Head of caudate nucleus (tissue), 42 donors: Measurements from ENCODE around the gene RAB11FIP4.

Experiments used
- DNase-seq, 42 donors: peaks; one replicate each; pipeline versions ENCODE4 v3.0.0 to v3.0.0-alpha.2; 2020 to 2021; ENCODE audit warnings: mixed read lengths in 7 of 42
- intact Hi-C: fragments of 100-400 bp; cut with DNase I; formaldehyde crosslinking; loops from one replicate; pipeline ENCODE4 v1.15.0; 2022

The RAB11FIP4 gene

GRCh38 chr17:31398381-31399311 lies 7.2 kb downstream of the RAB11FIP4 start:
- DNase-seq, result peak in 11 of 42 donors; percentile 2 to 38 (median 10)
- intact Hi-C loops, result no loop called here

- DNase-seq, result peak in 4 of 42 donors; percentile 2 to 26 (median 10)
- intact Hi-C loops, result no loop called here
These were observed 9.0 kb downstream of the RAB11FIP4 start for GRCh38 chr17:31400481-31400950.

DNA sequence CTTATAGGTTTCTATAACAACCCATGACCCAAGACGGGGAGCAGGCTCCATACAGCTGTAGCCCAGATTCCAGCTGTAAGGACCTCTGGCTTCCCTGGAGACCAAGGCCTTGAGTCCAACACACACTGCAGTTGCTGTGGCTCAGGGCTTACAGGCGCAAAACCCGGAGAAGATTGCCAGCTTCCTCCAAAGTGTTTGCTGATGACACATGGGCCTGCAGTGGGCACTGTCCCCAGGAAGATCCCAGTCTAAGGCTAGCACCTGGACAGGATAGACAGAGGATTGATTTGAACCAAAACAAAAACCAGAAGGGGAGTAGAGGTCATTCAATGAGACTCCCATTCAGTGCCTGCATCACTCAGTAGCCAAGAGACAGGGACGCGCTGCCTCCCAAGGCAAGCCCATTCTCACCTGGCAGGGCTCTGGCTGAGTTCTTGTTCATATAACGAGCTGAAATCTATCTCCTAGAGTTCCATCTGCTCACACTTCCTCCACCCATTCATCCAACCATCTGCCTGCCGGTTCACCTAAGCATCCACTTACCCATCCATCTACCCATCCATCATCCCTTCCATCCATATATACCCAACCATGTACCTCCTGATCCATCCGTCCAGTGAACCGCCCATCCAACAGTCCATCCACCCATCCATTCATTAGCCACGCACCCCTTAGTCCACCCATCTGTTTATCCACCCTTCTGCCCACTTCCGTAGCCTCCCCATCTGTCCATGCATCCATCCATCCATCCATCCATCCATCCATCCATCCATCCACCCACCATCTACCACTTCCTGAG lies 10.2 kb downstream of the RAB11FIP4 start:
- DNase-seq, result peak in 6 of 42 donors; percentile 0 to 25 (median 10)
- intact Hi-C loops, result no loop called here

DNA sequence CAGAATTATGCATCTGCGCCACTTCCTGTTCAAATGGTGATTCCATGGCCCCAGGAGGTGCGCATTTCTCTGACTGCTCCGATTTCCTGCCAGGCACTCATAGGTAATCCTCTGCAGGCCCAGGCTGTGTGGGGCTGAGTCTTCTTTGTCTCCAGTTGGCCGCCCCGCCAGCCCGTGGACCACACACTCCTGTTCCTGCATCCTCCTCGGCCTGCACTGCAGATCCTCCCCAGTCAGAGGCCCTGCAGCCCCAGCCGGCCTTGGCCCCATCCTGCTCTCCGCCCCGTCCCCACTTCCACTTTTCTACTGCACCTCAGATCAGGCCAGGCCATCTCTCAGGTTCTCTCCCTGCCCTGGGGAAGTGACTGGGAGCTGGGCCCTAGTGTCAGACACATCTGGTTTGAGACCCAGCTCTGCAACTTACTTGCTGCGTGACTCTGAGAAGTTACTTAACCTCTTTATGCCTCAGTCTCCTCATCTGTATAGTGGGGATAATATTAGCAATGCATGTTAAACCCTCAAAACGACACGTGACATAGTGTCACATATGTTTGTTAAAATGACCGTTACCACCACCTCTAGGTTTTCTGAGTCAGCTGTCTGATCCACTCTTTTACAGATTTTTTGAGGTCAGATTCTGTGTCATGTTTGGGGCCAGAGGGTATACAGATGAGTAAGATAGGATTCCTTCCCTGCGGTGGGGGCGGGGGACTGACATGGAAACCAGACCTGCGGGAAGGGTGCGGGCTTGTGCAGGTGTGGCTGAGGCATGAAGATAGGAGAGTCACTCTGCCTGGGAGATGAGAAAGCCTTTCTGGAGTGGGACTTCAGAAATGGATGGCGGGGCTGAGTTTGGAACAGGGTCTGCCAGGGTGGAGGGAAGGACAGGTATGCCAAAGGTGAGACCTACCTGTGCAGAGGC lies 12.8 kb downstream of the RAB11FIP4 start:
- intact Hi-C loops, result no loop called here

GRCh38 chr17:31405890-31406371 lies 14.5 kb downstream of the RAB11FIP4 start:
- intact Hi-C loops, result no loop called here
- DNase-seq, result peak in 6 of 42 donors; percentile 3 to 44 (median 19)

More for the DNA sequence above, 12.8 kb downstream of the RAB11FIP4 start:
- DNase-seq, result peak in 3 of 42 donors; percentile 2 to 21 (median 9)

DNA sequence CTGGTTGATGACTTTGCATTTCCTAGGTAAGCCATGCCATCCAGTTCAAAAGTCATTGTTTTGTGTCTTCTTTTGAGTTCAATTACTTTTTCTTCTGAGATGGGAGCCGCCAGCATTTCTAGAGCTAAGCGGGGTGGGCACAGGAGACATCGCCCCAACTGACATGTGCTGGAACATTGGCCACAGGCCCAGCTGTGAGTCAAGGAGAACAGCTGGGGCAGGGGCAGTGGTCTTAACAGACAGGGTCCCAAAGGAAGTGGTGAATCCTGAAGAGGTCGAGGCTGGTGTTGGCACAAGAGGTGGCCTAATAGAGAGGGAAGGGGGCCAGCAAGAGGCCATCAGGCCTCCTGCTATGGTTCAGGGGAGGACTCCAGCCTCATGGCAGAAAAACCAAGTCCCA lies 17.1 kb downstream of the RAB11FIP4 start:
- intact Hi-C loops, result no loop called here

GRCh38 chr17:31411707-31412285 lies 20.3 kb downstream of the RAB11FIP4 start:
- no peak for DNase-seq
- intact Hi-C loops, result no loop called here

More for the DNA sequence above, 17.1 kb downstream of the RAB11FIP4 start:
- DNase-seq, result peak in 2 of 42 donors; percentile 14 to 26

- no peak for DNase-seq
- intact Hi-C loops, result no loop called here
These were observed 21.0 kb downstream of the RAB11FIP4 start for GRCh38 chr17:31412511-31412910.

- no peak for DNase-seq
- intact Hi-C loops, result no loop called here
These were observed 21.8 kb downstream of the RAB11FIP4 start for GRCh38 chr17:31413081-31413799.

GRCh38 chr17:31413874-31414549 lies 22.5 kb downstream of the RAB11FIP4 start:
- intact Hi-C loops, result no loop called here

DNA sequence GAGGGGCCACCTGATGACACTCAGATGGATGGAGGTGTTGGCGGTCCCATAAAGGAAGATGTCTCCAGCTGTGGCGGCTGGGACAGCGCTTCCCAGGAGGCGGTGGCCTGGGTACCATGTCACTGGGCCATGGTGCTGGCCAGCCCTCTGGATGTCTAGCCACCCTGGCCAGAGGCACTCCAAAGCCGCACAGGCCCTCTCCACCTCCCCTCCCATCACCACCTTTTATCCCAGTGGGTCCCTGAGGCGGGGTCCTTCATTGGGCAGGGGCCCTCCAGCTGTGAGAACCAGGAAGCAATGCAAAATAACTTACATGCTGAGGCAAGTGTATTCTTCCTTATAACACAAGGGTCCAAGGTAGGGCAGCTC lies 23.1 kb downstream of the RAB11FIP4 start:
- intact Hi-C loops, result no loop called here
- no peak for DNase-seq

More at GRCh38 chr17:31413874-31414549, 22.5 kb downstream of the RAB11FIP4 start:
- peak; percentile 63 to 94 (median 86) for DNase-seq

GRCh38 chr17:31415004-31415454 lies 23.6 kb downstream of the RAB11FIP4 start:
- intact Hi-C loops, result no loop called here
- no peak for DNase-seq

DNA sequence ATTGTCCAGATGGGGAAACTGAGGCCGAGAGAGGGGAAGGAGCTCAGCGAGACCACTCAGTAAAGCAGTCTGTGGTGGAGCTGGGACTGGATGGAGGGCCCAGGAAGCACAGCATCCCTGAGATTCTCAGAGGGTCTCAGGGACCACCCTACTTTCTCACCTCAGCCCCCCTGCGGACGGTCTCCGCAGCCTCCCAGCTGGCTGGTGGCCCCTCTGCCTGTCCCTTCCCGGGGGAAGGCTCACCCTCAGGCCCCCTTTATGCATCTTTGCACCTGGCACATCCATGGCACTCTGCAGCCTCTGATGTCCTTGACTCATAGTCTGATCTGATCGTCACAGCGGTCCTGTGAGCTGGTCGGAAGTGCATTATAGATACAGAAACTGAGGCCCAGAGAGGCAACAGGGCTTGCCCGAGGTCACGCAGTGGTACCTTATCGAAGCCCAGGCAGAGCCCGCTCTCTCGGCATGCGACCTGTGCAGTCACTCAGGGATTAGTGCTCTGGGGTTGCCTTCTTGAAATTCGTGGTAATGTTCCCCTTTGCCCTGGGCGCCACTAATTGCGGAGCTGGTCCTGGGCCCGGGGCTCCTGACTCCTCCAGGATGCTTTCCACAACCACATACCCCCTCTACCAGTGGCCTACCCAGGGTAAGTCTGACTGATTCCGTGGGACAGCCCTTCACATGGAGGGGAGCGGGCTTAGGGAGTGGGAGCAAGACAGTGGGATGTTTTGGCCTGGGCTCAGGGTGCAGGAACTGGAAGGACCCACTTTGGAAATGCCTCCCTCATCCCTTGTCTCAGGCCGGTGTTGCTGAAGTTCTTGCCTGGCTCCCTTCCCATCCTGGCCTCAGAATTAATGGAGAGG lies 24.4 kb downstream of the RAB11FIP4 start:
- intact Hi-C loops, result no loop called here
- peak in 2 of 42 donors; percentile 1 to 6 for DNase-seq

GRCh38 chr17:31416503-31416923 lies 25.0 kb downstream of the RAB11FIP4 start:
- DNase-seq, result peak; percentile 77 to 97 (median 92)
- intact Hi-C loops, result no loop called here

DNA sequence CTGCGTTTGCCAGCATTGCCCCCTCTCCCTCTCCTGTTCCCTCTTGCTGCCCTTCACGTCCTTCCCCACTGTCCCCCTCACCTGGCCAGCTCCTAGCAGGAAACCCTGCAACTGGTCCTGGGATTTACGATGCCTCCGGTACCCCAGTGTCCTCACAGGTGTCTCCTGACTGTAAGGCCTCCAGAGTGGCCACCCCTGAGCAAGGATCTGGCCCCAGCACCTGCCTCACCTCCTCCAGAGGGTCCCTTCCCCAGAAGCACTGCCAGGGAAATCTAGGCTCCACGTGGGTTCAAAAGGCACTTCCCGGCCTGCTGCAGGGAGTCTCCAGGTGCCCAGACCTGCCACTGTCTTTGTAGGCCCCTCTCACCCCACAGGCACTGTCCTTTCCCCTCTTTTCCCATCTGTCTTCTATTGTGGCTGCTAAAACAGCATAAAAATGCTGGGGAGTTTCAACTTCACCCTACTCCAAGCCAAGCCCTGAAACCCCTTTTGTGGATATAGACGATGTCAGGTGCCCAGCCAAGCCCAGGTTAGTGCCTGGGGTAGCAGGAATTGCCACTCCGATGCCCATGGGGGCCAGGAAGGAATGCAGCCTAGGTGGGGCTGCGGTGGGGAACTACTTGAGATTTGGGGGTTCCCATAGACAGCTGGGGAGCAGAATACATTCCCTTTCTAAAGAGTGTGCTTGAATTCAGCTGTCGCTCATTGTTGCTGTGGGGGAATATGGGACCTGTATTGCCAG lies 25.7 kb downstream of the RAB11FIP4 start:
- peak in 3 of 42 donors; percentile 2 to 24 (median 13) for DNase-seq
- intact Hi-C loops, result no loop called here
